MG63 (cell line): ENCODE data around the gene SORCS2. TPM values are rescaled to one million over a fixed set of nuclear protein-coding genes. Genes with fewer than 3 reads are reported as not detected.

Experiments
- DNase-seq: peaks from one replicate; pipeline ENCODE4 v3.0.0-alpha.2; 2020
- H3K27me3 ChIP-seq: fragments of 250-450 bp; sonication (Bioruptor Pico); 2 replicates; pipeline ENCODE4 v1.5.1; 2020; ENCODE audit warnings: mild to moderate bottlenecking, moderate library complexity
- H3K36me3 ChIP-seq: fragments of 250-450 bp; sonication (Bioruptor Pico); 2 replicates; pipeline ENCODE4 v1.5.1; 2020; ENCODE audit warnings: mild to moderate bottlenecking, moderate library complexity
- H3K4me3 ChIP-seq: fragments of 250-450 bp; sonication (Bioruptor Pico); 2 replicates; pipeline ENCODE4 v1.5.1; 2020; ENCODE audit warnings: mild to moderate bottlenecking, moderate library complexity
- H3K9me3 ChIP-seq: fragments of 250-450 bp; sonication (Bioruptor Pico); 2 replicates; pipeline ENCODE4 v1.5.1; 2020; ENCODE audit warnings: mild to moderate bottlenecking, moderate library complexity
- total RNA-seq: library from RNA; depleted of rRNA; stranded (reverse); fragments of >200 nt; shearing (Covaris generic); gene quantifications from 2 replicates; pipeline ENCODE4 v1.2.3, GENCODE V29; 2014; ENCODE audit warnings: low replicate concordance

The SORCS2 gene
- total RNA-seq, 1 experiment from 2014 or later = 1.5 TPM

- Histone ChIP-seq H3K9me3 (no peaks in the 10 kb centered on the region), H3K27me3 (no peaks in the 10 kb centered on the region), H3K36me3 (no peaks in the 10 kb centered on the region), H3K4me3 (no peak overlapping the region)
- no peak for DNase-seq
Observed at GRCh38 chr4:7418131-7418943, 226.0 kb downstream of the SORCS2 start.

- no peaks in the 10 kb centered on the region for H3K9me3 ChIP-seq
- peak; percentile 62 for DNase-seq
Observed at GRCh38 chr4:7419961-7420660, 227.8 kb downstream of the SORCS2 start.

DNA sequence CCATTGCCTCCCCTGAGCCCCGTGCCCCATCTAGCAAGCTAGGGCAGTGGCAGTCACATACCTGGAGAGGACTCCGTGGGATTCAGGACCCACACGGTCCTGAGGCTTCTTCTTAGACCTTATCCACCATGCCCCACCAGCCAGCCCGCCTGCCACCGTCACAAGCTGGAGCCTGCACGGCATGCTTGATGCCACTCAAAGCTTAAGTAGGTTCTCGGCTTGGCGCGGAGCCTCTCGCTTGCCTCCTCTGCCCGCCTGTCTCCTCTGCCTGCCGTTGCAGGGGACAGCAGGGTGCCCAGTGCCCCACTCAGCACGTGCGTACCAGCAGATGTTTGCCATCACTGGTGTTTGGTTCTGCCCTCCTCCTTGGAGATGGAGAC, 228.3 kb downstream of the SORCS2 start:
- Histone ChIP-seq H3K4me3 (no peak overlapping the region), H3K27me3 (no peaks in the 10 kb centered on the region), H3K9me3 (no peaks in the 10 kb centered on the region), H3K36me3 (no peaks in the 10 kb centered on the region)
- DNase-seq = no peak

More at GRCh38 chr4:7419961-7420660, 227.8 kb downstream of the SORCS2 start:
- H3K27me3 ChIP-seq = no peaks in the 10 kb centered on the region
- no peak overlapping the region for H3K4me3 ChIP-seq
- H3K36me3 ChIP-seq = no peaks in the 10 kb centered on the region

DNA sequence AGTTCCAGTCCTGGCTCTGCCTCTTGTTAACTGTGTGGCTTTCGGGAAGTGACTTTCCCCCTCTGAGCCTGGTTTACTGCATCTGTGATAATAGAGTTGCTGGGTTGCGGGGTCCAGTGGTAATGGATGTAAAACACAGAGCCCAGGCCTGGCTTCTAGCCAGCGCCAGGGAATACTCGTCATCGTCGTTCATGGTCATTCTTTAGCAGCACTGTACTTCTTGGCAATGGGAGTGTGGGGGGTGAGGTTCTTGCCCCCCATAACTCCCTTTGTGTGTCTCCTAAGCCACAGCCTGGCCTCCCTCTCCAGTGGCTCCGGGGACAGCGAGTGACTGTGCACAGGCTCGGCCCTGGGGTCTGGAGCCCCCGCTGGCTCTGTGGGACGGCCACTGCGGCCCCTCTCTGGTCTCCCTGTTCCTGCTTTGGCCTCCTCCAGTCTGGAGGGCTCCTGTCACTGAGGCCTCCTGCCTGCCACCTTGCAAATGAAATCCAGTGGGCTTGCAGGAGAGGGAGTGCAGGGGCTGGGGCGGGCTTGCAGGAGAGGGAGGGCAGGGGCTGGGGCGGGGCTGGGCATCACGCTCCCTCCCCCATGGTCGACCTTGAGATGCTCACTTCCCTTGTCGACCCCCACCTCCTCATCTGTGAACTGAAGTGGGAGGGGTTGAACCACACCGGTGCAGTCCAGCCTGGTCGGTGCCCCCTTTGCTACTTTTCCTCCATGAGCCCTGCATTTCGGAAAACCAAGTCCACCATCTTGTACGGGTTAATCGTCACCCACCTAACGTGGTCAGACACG, 229.2 kb downstream of the SORCS2 start:
- H3K4me3 ChIP-seq = no peak overlapping the region
- H3K36me3 ChIP-seq = no peaks in the 10 kb centered on the region

GRCh38 chr4:7422151-7422897, 230.0 kb downstream of the SORCS2 start:
- Histone ChIP-seq H3K4me3 (no peak overlapping the region), H3K9me3 (no peaks in the 10 kb centered on the region), H3K27me3 (no peaks in the 10 kb centered on the region), H3K36me3 (no peaks in the 10 kb centered on the region)
- no peak for DNase-seq

More for the DNA sequence above, 229.2 kb downstream of the SORCS2 start:
- Histone ChIP-seq H3K27me3 (no peaks in the 10 kb centered on the region), H3K9me3 (no peaks in the 10 kb centered on the region)
- DNase-seq = no peak

DNA sequence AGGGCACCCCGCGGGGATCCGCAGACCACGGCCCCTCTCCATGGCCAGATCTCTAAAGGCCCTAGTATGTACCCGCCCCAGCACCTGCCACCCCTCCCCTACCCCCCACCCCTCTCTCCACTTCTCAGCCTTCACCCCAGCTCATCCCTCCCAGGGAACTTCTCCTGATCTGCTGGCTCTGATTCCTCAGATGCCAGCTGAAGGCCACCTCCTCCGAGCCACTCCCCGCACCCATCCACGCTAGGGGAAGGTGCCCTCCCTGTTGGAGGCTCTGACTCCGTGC, 230.5 kb downstream of the SORCS2 start:
- no peak for DNase-seq
- H3K4me3 ChIP-seq = no peak overlapping the region
- H3K27me3 ChIP-seq = no peaks in the 10 kb centered on the region
- no peaks in the 10 kb centered on the region for H3K36me3 ChIP-seq
- no peaks in the 10 kb centered on the region for H3K9me3 ChIP-seq

DNA sequence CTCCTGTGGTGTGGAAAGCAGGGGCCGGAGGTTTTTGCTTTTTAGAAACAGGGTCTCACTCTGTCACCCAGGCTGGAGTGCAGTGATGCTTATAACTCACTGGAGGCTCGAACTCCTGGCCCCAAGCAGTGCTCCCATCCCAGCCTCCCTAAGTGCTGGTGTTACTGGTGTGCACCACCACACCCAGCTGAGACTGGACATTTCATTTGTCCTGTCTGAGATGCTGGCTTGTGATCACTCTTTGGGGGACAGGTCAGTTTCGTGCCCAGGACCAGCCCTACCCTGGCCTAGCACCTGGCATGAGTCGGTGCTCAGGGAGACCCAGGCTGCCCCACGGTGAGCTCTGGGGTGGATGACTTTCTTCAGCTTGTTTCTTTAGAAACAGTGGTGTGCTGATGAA, 231.1 kb downstream of the SORCS2 start:
- Histone ChIP-seq H3K9me3 (no peaks in the 10 kb centered on the region), H3K4me3 (no peak overlapping the region), H3K27me3 (no peaks in the 10 kb centered on the region), H3K36me3 (no peaks in the 10 kb centered on the region)
- DNase-seq = no peak

GRCh38 chr4:7423801-7424552, 231.6 kb downstream of the SORCS2 start:
- Histone ChIP-seq H3K9me3 (no peaks in the 10 kb centered on the region), H3K4me3 (no peak overlapping the region), H3K36me3 (no peaks in the 10 kb centered on the region), H3K27me3 (no peaks in the 10 kb centered on the region)
- peak; percentile 58 for DNase-seq

DNA sequence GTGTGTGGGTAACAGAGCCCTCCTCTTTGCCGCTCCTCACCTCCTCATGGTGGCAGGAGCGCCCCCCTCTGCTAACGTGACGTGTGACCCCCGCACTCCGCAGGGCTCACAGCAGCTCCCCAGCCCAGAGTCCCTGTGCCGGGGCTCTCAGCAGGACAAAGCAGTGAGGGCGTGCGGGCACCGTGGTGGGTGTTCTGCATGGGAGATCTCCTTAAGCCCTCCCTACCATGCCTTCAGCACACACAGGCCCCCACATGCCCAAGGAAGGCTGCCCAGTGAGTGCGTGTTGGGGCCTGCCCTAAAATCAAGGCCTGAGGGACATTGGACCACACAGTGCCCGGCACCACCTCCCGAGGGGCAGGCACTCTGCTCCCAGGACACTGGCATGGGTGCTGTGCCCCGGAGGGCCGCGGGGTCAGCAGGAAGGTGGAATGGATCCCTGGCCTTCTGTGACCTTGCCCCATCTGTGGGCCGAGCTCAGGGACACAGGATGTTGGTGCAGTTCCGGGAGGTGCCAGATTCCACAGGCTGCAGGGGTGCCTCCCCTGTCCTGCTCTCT, 232.3 kb downstream of the SORCS2 start:
- H3K4me3 ChIP-seq = no peak overlapping the region
- H3K9me3 ChIP-seq = no peaks in the 10 kb centered on the region
- no peak for DNase-seq
- H3K27me3 ChIP-seq = no peaks in the 10 kb centered on the region
- H3K36me3 ChIP-seq = no peaks in the 10 kb centered on the region

GRCh38 chr4:7425124-7425523, 232.8 kb downstream of the SORCS2 start:
- Histone ChIP-seq H3K27me3 (no peaks in the 10 kb centered on the region), H3K4me3 (no peak overlapping the region), H3K9me3 (no peaks in the 10 kb centered on the region), H3K36me3 (no peaks in the 10 kb centered on the region)
- DNase-seq = no peak

GRCh38 chr4:7425591-7426468, 233.5 kb downstream of the SORCS2 start:
- Histone ChIP-seq H3K4me3 (no peak overlapping the region), H3K9me3 (no peaks in the 10 kb centered on the region), H3K27me3 (no peaks in the 10 kb centered on the region), H3K36me3 (no peaks in the 10 kb centered on the region)
- no peak for DNase-seq

- DNase-seq = no peak
- Histone ChIP-seq H3K4me3 (no peak overlapping the region), H3K36me3 (no peaks in the 10 kb centered on the region), H3K27me3 (no peaks in the 10 kb centered on the region), H3K9me3 (no peaks in the 10 kb centered on the region)
Observed at GRCh38 chr4:7426525-7427171, 234.3 kb downstream of the SORCS2 start.

GRCh38 chr4:7427361-7427760, 235.0 kb downstream of the SORCS2 start:
- Histone ChIP-seq H3K4me3 (no peak overlapping the region), H3K27me3 (no peaks in the 10 kb centered on the region), H3K9me3 (no peaks in the 10 kb centered on the region), H3K36me3 (no peaks in the 10 kb centered on the region)
- no peak for DNase-seq

GRCh38 chr4:7427831-7428260, 235.5 kb downstream of the SORCS2 start:
- H3K36me3 ChIP-seq = no peaks in the 10 kb centered on the region
- DNase-seq = no peak
- no peaks in the 10 kb centered on the region for H3K9me3 ChIP-seq
- no peaks in the 10 kb centered on the region for H3K27me3 ChIP-seq
- no peak overlapping the region for H3K4me3 ChIP-seq
